ENCODE measurements around the gene TMEM143. TPM values are rescaled to one million over a fixed set of nuclear protein-coding genes. Genes with fewer than 3 reads are reported as not detected.

TMEM143 gene
- total and polyA plus RNA-seq, 2 of the 8 experiments (the other 6 are each of a cell fraction or from before 2014, with no cell fraction given): 14.2 to 19.1 TPM

DNA sequence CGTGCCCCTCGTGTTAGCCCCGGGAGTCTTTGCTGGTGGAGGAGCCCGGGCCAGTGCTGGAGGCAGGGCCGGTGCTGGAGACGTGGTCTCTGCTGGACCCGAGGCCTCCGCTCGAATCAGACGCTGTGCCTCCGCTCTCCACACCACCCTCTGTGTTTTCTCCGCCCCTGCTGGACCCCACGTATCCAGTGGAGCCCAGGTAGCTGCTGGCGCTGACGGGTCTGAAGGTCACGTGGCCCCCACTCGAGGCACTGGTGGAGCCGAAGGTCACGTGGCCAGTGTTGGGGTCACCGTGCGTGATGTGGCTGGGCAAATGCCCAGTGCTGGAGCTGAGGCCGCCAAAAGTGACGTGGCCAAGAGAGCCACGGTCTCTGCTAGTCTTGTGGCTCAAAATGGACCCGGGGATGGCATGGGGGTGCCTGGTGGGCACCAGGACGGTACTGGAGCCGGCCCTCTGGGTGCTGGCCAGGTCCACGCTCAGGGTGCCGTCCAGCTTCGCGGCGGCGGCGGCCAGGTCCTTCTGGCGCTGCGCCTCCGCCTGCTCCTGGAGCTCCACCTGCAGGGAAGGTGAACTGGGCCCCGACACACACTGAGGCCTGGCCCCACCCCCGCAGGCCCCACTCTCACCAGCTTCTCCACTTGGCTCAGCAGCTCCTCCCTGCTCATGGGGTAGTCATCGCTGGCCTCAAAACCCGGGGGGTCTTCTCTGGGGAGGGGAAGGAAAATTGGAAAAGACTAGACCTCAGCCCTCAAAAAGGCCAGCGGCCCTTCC, 66.6 kb downstream of the TMEM143 start:
- no peak overlapping the region for H3K56ac ChIP-seq (replicated peaks; ENCODE audit: insufficient read length, low read depth, low read length)
- H3K27me3 ChIP-seq (replicated peaks in 1 of 4; ENCODE audit: control insufficient read depth in 3 of 4, extremely low read depth in 1 of 4, insufficient read depth in 3 of 4, low read length in 3 of 4): no peaks in the 10 kb centered on the region
- no peak for TF ChIP-seq YY1 (IDR thresholded peaks at IDR 0.05; ENCODE audit: low read depth, low read length)
- no peak for TF ChIP-seq CBX8 (IDR thresholded peaks at IDR 0.05; ENCODE audit: borderline replicate concordance, low read depth, low read length)
- TF ChIP-seq RAD21 (IDR thresholded peaks at IDR 0.05 in 1 of 2, conservative IDR thresholded peaks at IDR 0.05 in 1 of 2; ENCODE audit: low read depth in 2 of 2, low read length in 2 of 2): 0 out of 4 replicates have a peak, but pooled peaks have one; percentile 9 to 20
- TF ChIP-seq, protein P1, sequence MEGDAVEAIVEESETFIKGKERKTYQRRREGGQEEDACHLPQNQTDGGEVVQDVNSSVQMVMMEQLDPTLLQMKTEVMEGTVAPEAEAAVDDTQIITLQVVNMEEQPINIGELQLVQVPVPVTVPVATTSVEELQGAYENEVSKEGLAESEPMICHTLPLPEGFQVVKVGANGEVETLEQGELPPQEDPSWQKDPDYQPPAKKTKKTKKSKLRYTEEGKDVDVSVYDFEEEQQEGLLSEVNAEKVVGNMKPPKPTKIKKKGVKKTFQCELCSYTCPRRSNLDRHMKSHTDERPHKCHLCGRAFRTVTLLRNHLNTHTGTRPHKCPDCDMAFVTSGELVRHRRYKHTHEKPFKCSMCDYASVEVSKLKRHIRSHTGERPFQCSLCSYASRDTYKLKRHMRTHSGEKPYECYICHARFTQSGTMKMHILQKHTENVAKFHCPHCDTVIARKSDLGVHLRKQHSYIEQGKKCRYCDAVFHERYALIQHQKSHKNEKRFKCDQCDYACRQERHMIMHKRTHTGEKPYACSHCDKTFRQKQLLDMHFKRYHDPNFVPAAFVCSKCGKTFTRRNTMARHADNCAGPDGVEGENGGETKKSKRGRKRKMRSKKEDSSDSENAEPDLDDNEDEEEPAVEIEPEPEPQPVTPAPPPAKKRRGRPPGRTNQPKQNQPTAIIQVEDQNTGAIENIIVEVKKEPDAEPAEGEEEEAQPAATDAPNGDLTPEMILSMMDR (IDR thresholded peaks at IDR 0.05; ENCODE audit: control extremely low read depth in 1 of 3, insufficient read depth in 1 of 3, low read depth in 1 of 3, low read length in 3 of 3): peak; percentile 1 to 18 (median 13); a peak in 2 of 4 replicates
- TF ChIP-seq, protein P2, sequence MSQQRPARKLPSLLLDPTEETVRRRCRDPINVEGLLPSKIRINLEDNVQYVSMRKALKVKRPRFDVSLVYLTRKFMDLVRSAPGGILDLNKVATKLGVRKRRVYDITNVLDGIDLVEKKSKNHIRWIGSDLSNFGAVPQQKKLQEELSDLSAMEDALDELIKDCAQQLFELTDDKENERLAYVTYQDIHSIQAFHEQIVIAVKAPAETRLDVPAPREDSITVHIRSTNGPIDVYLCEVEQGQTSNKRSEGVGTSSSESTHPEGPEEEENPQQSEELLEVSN (IDR thresholded peaks at IDR 0.05): 0 out of 2 replicates have a peak, but pooled peaks have one; percentile 17
- H3K4me3 ChIP-seq (ENCODE audit: extremely low read depth in 1 of 4, insufficient read depth in 2 of 4, low read depth in 3 of 4, low read length in 4 of 4): no peak overlapping the region
- peak overlapping the region; percentile 92 for H2BK120ac ChIP-seq (replicated peaks; ENCODE audit: low read depth, low read length)
- peak overlapping the region; percentile 36; the same call in 1 of the 2 replicates for H2BK15ac ChIP-seq (ENCODE audit: low read length)
- H3K9ac ChIP-seq (replicated peaks in 1 of 4; ENCODE audit: extremely low read depth in 1 of 4, low read depth in 3 of 4, low read length in 3 of 4): no peak overlapping the region
- no peak overlapping the region for H3K4me2 ChIP-seq (ENCODE audit: insufficient read depth in 1 of 2, low read depth in 2 of 2, low read length in 2 of 2)
- peak overlapping the region; percentile 62 for H3K18ac ChIP-seq (ENCODE audit: extremely low read depth, low read length)
- H3K14ac ChIP-seq (ENCODE audit: insufficient read length): no peak overlapping the region
- H2BK5ac ChIP-seq (ENCODE audit: low read depth, low read length): peak overlapping the region; percentile 68; the same call in 1 of the 2 replicates
- DNase-seq (ENCODE audit: low read depth in 1 of 2, low spot score in 2 of 2): peak in 1 of 2 experiments; percentile 60
- H4K8ac ChIP-seq (ENCODE audit: extremely low read depth, insufficient read depth, low read length): peak overlapping the region; percentile 74
- no peak for FAIRE-seq
- H3K9me3 ChIP-seq (ENCODE audit: insufficient read depth in 2 of 2, low read depth in 1 of 2, low read length in 1 of 2): no peaks in the 10 kb centered on the region
- ChIA-PET CTCF (ENCODE audit: partially characterized antibody) (interaction anchor here (0.5 to 2.5 kb wide), 10 partner anchors 10 to 283 kb away, joined by 3 to 10 read pairs (median 4); no protein-coding TSS in a partner anchor), POLR2A (ENCODE audit: partially characterized antibody) (interaction anchor here (0.7 to 3.1 kb wide), 3 partner anchors 9 to 25 kb away, joined by 3 to 19 read pairs (median 3); no protein-coding TSS in a partner anchor)
- H3K27ac ChIP-seq (ENCODE audit: low read depth, low read length): no peak overlapping the region
- H3K23ac ChIP-seq (ENCODE audit: insufficient read length): no peak overlapping the region
- no peak overlapping the region for H2AFZ ChIP-seq (ENCODE audit: low read length)
- H3K79me1 ChIP-seq (ENCODE audit: low read depth, low read length): no peaks in the 10 kb centered on the region
- H4K20me1 ChIP-seq (replicated peaks in 1 of 2; ENCODE audit: control insufficient read depth in 1 of 2, insufficient read depth in 2 of 2, low read length in 2 of 2): no peaks in the 10 kb centered on the region
- H2BK12ac ChIP-seq (ENCODE audit: low read depth, low read length): peak overlapping the region; percentile 93; the same call in 1 of the 2 replicates
- H4K5ac ChIP-seq (ENCODE audit: insufficient read length, low read depth, low read length): peak overlapping the region; percentile 58
- no peak overlapping the region for H2BK20ac ChIP-seq (ENCODE audit: low read length)
- H3K4ac ChIP-seq (replicated peaks; ENCODE audit: insufficient read length, low read depth, low read length): peak overlapping the region; percentile 81
- peak overlapping the region; percentile 96 for H4K91ac ChIP-seq (replicated peaks; ENCODE audit: insufficient read length, low read length)
- WGBS, 2 experiments (ENCODE audit: extremely low coverage in 1 of 2, insufficient coverage in 1 of 2, insufficient read length in 1 of 2, insufficient replicate concordance in 2 of 2, low coverage in 1 of 2, low lambda C conversion rate in 2 of 2, missing lambda C conversion rate in 1 of 2): 89% methylated on average over 42 of the region's 42 CpGs; no CpG with 5 or more reads in 1 of the 2 experiments
- peaks cover 0 to 14% (median under 1%) of the 10 kb centered on the region in 4 experiments; a peak in 3 of 7 replicates for H3K4me1 ChIP-seq (replicated peaks in 1 of 4; ENCODE audit: control insufficient read depth in 3 of 4, insufficient read depth in 4 of 4, low read length in 3 of 4)
- peaks cover 3% of the 10 kb centered on the region; the same call in 1 of the 2 replicates for H3K23me2 ChIP-seq (ENCODE audit: low read depth, low read length)
- no peak overlapping the region for H2AK5ac ChIP-seq (ENCODE audit: low read depth, low read length)
- no peaks in the 10 kb centered on the region for H3K36me3 ChIP-seq (ENCODE audit: control insufficient read depth in 2 of 4, insufficient read depth in 4 of 4, low read length in 3 of 4)
- no peaks in the 10 kb centered on the region for H3K79me2 ChIP-seq (ENCODE audit: control insufficient read depth in 1 of 2, insufficient read depth in 2 of 2, low read length in 2 of 2)
